Fibroblast of gingiva (primary cell): ENCODE measurements around the gene FBRS.
"Not testable (repeated sequence)": the region's sequence is repeated elsewhere in the genome, so short reads cannot be mapped to it uniquely, and the experiment has no call there.

ENCODE experiments used
- DNase-seq: peaks from one replicate; pipeline ENCODE4 v3.0.0-alpha.2; 2011; ENCODE audit warnings: low read depth

FBRS gene

GRCh38 chr16:30665155-30665829, 7.1 kb downstream of the FBRS start:
- DNase-seq: no peak

- DNase-seq: no peak
Measured at GRCh38 chr16:30665830-30666190, 7.6 kb downstream of the FBRS start.

GRCh38 chr16:30666681-30667080, 8.4 kb downstream of the FBRS start:
- DNase-seq: no peak

- no peak for DNase-seq
Measured at GRCh38 chr16:30667361-30667905, 9.2 kb downstream of the FBRS start.

GRCh38 chr16:30668393-30668792, 10.2 kb downstream of the FBRS start:
- DNase-seq: no peak

- DNase-seq: no peak
Measured at GRCh38 chr16:30669026-30669902, 11.0 kb downstream of the FBRS start.

GRCh38 chr16:30669903-30670824, 11.9 kb downstream of the FBRS start:
- no peak for DNase-seq

- DNase-seq: no peak
Measured at GRCh38 chr16:30675143-30675542, 16.9 kb downstream of the FBRS start.

- no peak for DNase-seq
Measured at GRCh38 chr16:30677931-30678585, 19.8 kb downstream of the FBRS start.

GRCh38 chr16:30678586-30678970, 20.3 kb downstream of the FBRS start:
- no peak for DNase-seq

GRCh38 chr16:30680326-30680725, 22.1 kb downstream of the FBRS start:
- no peak for DNase-seq

GRCh38 chr16:30688701-30689100, 30.5 kb downstream of the FBRS start:
- no peak for DNase-seq

- DNase-seq: no peak
Measured at GRCh38 chr16:30691907-30692306, 33.7 kb downstream of the FBRS start.

GRCh38 chr16:30692396-30693064, 34.3 kb downstream of the FBRS start:
- DNase-seq: peak; percentile 14

GRCh38 chr16:30694926-30695693, 36.9 kb downstream of the FBRS start:
- DNase-seq: no peak

GRCh38 chr16:30696646-30697045, 38.4 kb downstream of the FBRS start:
- DNase-seq: not testable (repeated sequence)

- DNase-seq: no peak
Measured at GRCh38 chr16:30697264-30698138, 39.3 kb downstream of the FBRS start.

GRCh38 chr16:30698139-30698815, 40.0 kb downstream of the FBRS start:
- DNase-seq: peak; percentile 97
